KBM-7 (cell line): Measurements from ENCODE around the gene FAM83B.
"Not testable (repeated sequence)": the region's sequence is repeated elsewhere in the genome, so short reads cannot be mapped to it uniquely, and the experiment has no call there.

Source experiments
- DNase-seq: peaks from one replicate; pipeline ENCODE4 v3.0.0-alpha.2; 2015
- in situ Hi-C: fragments of 300-500 bp; cut with MboI; formaldehyde crosslinking; loops from 2 replicates; pipeline ENCODE4 v1.14.3; 2020; ENCODE audit warnings: low sequenced_read_pairs, low pct_unique_long_range_greater_than_20kb, mixed read lengths

Gene FAM83B

GRCh38 chr6:54860132-54860531 is 13.6 kb downstream of the FAM83B start:
- in situ Hi-C loops, result no loop called here
- no peak for DNase-seq

GRCh38 chr6:54860739-54861138 is 14.2 kb downstream of the FAM83B start:
- in situ Hi-C loops, result no loop called here
- no peak for DNase-seq

DNA sequence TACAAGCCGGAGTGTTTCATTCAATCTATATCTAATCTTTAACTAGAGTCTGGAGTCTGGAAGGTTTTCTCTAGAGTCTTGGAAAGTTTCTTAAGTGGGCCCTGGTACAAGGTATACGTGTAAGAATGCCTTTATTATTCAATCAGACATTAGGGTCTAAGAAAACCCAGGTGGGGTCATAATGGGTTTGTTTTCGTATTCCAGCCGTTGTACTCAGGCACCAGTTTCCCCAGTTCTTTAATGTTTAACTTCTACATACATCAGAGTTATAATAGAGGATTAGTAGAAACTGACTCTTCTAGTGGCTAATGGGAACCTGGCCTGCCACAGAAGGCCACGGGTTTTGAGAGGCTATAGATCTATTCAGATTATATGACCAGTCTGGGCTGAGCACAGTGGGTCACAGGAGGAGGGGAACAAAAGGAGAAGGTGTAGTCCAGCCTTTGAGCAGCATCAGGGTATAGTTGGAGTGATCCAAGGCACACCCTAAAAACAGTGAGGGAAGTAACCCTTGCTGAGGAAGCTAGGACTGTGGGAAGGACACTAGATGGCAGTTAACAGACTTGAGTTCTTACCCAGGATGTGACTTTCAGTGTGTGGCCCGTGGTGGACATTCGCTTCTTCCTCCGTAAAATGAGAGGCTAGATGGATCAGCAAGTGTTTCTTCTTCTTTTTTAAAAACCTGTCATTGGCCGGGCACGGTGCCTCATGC is 15.5 kb downstream of the FAM83B start:
- in situ Hi-C loops, result no loop called here
- DNase-seq, result no peak

DNA sequence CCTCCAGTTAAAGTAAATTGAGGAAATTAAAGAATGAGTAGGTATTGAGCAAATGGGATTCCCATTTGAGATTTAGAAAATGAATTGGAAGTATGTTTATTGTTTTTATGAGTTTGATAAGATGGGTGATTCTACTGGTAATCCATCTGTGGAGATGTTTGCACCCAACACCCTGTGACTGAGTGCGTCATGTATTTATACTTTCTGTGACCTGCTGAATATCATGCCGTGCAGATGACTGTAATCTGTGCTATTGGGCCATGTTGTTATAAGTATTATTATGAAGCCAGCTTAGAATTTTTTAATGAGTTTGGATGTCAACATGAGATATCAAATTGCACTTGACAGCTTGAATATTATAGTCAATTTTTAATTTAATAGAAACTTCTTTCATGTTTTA is 17.7 kb downstream of the FAM83B start:
- no peak for DNase-seq
- in situ Hi-C loops, result no loop called here

GRCh38 chr6:54865091-54865631 is 18.6 kb downstream of the FAM83B start:
- no peak for DNase-seq
- in situ Hi-C loops, result no loop called here

DNA sequence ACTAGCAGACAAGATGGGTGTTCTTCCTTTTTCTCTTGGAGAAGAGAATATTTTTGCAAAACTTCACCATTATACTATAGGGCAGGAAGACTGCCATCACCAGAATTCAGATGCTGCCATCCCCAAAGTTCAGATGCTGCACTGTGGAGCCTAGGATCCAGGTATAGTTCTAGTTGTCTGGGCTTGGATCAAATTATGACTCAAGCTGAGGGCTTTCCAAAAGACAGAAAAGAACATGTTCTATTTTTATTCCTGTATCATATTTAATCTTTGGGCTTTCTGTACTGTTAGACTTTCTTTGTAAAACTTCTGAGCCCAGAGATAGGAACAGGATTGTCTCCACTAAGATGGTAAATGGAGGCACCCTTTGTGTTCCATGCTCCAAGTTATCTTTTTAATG is 22.0 kb downstream of the FAM83B start:
- no peak for DNase-seq
- in situ Hi-C loops, result no loop called here

DNA sequence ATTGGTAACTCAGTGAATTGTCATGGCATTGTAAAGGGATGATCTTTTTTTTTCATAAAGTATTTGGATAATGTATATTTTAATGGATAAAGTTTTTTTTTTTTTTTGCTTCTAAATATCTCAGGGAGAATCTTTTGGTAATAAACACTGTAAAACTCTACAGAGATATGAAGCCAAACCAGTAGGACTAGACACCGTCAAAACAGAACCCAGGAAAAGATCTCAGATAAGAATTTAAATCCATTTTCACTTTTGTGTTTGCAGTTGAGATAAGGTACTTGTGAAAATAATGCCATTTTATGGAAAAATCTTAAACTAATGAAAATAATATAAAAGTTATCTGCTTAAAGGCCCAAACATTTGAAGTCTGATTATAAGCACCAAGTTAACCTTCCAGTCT is 27.0 kb downstream of the FAM83B start:
- no peak for DNase-seq
- in situ Hi-C loops, result no loop called here

DNA sequence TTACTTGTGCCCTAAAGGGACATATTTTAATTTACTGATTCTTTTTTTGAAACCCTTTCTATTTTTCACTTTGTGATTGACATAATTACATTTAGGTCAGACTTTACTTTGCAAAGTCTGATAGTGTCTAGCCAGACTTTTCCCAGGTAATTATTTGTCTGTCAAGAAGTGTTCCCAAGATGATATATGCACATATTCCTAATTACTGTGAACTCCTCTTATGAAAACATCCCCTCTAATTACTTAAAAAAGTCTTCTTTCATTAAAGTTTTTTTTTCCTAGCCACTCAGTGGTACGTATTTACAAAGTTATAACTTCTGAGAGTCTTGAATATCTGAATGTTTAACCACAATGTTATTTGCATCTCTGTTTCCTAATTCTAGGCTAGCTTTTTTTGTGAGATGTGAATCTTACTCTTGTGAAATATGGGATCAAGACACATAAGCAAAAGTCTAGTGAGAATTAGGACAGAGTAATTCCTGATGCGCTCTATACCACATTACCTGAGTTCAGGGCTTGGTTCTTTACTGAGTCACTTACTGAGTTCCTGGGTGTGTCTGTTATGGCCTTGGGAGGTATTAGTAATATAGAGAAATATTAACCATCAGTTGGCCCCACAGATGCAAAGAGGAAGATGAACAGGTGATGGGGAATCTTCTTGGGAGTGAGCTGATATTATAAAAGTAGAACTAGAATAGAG is 27.9 kb downstream of the FAM83B start:
- DNase-seq, result no peak
- in situ Hi-C loops, result no loop called here

DNA sequence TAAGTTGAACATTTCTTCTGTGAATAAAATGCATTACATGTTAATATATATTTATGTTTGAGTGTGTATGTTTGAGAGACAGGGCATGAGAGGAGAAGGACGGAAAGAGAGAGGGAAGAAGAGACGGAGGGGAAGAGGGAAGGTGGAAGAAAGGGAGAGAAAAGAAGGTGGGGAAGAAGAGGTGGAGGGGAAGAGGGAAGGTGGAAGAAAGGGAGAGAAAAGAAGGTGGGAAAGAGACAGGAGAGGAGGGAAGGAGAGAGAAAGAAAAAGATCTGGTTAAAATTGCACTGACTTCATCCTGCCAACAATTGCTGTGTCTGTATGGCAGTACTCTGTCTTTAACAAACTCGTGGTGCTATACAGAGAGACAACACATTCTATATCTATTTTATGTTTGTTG is 29.0 kb downstream of the FAM83B start:
- in situ Hi-C loops, result no loop called here
- no peak for DNase-seq

DNA sequence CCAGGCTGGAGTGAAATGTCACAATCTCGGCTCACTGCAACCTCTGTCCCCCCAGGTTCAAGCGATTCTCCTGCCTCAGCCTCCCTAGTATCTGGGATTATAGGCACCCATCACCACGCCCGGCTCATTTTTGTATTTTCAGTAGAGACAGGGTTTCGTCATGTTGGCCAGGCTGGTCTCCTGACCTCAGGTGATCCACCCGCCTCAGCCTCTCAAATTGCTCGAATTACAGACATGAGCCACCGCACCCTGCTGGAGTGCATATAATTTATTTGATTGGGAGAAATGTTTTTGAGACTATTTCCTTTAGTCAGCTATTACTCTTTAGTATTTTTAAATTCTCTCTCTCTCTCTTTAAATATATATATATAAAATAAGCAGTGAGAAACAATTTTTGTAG is 29.8 kb downstream of the FAM83B start:
- no peak for DNase-seq
- in situ Hi-C loops, result no loop called here

GRCh38 chr6:54876871-54877270 is 30.3 kb downstream of the FAM83B start:
- DNase-seq, result no peak
- in situ Hi-C loops, result no loop called here

DNA sequence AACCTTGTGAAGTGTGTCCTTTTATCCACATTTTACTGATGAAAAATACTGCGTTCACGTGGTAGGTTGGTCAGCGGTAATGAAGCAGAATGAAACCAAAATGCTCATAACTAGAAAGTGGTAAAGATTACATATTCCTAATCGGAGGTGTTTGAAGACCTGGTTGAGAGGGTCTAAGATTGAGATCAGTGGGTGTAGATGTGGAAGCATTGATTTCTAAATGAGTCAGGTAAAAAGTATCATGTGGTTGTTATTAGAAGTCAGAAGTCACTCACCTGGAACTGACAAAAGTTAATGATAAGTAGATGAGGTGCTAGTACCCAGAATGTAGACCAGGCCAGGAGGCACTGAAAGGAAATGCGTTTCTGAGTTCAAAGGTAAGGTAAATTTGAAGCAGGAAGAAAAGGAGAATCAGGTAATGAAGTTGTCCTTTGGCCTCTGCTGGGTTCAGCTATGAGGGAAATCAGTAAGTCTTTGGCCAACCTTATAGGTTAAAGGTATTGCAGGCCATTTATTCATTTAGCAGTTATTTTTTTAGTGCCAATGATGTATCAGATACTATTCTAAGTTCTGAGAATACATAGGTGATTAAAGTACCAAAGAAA is 31.2 kb downstream of the FAM83B start:
- in situ Hi-C loops, result no loop called here

DNA sequence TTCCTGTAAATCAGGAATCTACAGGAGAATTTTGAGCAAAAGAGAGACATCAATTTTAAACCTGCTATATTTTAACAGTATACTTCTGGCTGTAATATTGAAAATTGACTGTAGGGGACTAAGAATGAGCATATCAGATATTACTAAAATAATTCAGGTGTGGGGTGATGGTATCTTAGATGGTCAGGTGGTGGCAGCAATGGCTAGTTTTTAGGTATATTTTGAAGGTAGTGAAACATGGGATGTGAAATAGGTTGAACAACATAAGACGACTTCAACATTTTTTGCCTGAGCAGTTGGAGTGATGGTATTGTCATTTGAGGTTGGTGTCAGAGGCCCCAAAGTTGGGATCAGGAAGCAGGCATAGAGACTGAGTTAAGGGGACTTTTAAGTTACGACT is 32.1 kb downstream of the FAM83B start:
- DNase-seq, result peak; percentile 4
- in situ Hi-C loops, result no loop called here

More for the DNA sequence above, 31.2 kb downstream of the FAM83B start:
- DNase-seq, result no peak

DNA sequence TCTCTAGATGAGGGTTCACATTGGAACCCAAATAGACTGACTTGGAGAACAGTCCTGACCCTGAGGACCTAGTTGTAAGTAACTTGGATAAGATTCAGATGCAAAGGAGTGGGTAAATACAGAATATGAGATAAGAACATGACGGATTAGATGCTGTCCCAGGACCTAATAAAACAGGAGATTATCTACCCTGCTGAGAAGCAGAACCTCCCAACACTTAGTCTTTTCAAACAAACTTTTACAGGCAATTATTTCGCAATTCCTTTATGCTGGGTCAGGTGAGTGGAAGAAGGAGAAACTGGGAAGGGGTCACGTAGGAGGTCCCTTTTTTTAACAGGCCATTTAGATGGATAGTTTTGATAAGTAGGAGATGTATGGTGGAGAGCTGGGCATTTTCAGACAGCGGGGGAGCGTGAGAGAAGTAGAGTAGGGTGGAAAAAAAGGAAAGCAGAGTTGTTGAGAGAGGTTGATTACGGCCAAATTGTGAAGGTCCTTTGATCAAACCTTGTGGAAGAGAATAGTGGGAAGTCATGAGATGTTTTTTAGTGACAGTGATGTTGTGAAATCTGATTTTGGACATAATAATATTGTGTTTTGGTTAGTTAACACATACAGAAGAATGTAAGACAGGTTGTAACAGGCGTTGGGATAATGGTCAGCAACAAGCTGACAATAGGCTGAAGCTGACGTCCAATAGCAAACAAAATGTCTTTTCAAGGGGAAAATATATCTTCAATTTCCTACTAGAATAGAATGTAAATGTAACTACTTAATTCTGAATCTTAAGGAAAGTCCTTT is 32.8 kb downstream of the FAM83B start:
- in situ Hi-C loops, result no loop called here
- no peak for DNase-seq

- in situ Hi-C loops, result no loop called here
- no peak for DNase-seq
Measured at GRCh38 chr6:54881067-54881730, 34.6 kb downstream of the FAM83B start.

GRCh38 chr6:54881891-54882290 is 35.3 kb downstream of the FAM83B start:
- in situ Hi-C loops, DNase-seq: not testable (repeated sequence)

DNA sequence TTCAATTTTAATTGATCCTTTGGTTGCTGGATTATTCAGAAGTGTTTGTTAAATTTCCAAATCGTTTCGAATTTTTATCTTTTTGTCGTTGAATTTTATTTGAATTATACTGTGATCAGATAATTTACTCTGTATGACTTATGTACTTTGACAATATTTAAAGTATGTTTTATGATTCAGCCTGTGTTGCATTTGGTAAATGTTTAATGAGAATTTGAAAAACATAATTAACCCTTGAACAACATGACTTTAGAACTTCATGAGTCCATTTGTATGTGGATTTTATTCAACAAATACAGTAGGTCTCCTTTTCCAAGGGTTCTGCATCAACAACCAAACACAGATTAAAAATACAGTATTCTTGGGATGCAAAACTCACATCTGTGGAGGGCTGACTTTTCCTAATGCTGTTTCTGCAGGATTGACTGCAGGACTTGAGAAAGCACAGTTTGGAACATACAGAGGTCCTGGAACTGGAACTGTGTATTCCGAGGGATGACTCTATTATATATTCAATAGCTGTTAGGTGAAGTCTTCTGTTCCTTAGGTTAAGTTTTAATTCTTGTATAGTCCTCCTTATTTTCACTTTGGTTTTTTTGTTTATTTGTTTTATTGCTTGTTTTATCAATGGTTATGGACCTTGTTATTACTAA is 40.5 kb downstream of the FAM83B start:
- in situ Hi-C loops, result no loop called here
- no peak for DNase-seq

- in situ Hi-C loops, result no loop called here
- DNase-seq, result no peak
Measured at GRCh38 chr6:54891536-54891935, 45.0 kb downstream of the FAM83B start.

DNA sequence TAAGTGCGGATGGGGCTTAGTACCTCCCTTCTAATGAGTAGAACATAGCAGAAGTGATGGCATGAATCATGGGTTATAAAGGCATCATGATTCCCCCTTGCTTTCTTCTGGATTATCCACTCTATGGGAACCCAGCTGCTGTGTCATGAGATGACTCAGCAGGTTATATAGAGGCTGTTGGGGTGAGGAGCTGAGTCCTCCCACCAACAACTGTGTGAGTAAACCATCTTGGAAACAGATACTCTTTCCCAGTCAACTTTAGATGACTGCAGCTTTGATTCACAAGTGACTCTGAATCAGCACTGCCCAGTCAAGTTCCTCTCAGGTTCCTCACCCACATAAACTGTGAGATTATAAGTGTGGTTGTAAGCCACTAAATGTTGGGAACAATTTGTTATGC is 46.3 kb downstream of the FAM83B start:
- DNase-seq, result no peak
- in situ Hi-C loops, result no loop called here
